SH-SY5Y (cell line): Measurements from ENCODE around the gene KCNF1.

Source experiments
- GATA2 ChIP-seq: IDR thresholded peaks from 2 replicates; pipeline ENCODE4 v1.6.1; 2011; ENCODE audit warnings: mild to moderate bottlenecking, low read depth, low read length
- GATA3 ChIP-seq: IDR thresholded peaks from 2 replicates; pipeline ENCODE4 v1.6.1; 2011; ENCODE audit warnings: low read depth, mild to moderate bottlenecking, low read length, moderate library complexity

- TF ChIP-seq GATA2 (no peak), GATA3 (no peak)
Measured at GRCh38 chr2:10948606-10949230, 37.0 kb downstream of the KCNF1 start.
